Activated T-cell treated with anti-CD3 and anti-CD28 coated beads for 4 hours (primary cell): ENCODE data around the gene POLDIP3.
"Not testable (repeated sequence)": the region's sequence is repeated elsewhere in the genome, so short reads cannot be mapped to it uniquely, and the experiment has no call there.

Experiments
- DNase-seq: peaks from one replicate; pipeline ENCODE4 v3.0.0-alpha.2; 2020

Gene POLDIP3

GRCh38 chr22:42617155-42617983, 2.7 kb upstream of the POLDIP3 start:
- DNase-seq, result no peak

- not testable (repeated sequence) for DNase-seq
Observed at GRCh38 chr22:42615860-42616175, 1.1 kb upstream of the POLDIP3 start.

GRCh38 chr22:42615092-42615859, 593 bp upstream of the POLDIP3 start:
- DNase-seq, result peak; percentile 74

- DNase-seq, result no peak
Observed at GRCh38 chr22:42613872-42614301, 796 bp downstream of the POLDIP3 start.

- no peak for DNase-seq
Observed at GRCh38 chr22:42612336-42612735, 2.3 kb downstream of the POLDIP3 start.

GRCh38 chr22:42611051-42611450, 3.6 kb downstream of the POLDIP3 start:
- DNase-seq, result no peak

GRCh38 chr22:42610186-42610585, 4.5 kb downstream of the POLDIP3 start:
- DNase-seq, result no peak

- no peak for DNase-seq
Observed at GRCh38 chr22:42608823-42609361, 5.8 kb downstream of the POLDIP3 start.

- DNase-seq, result no peak
Observed at GRCh38 chr22:42608136-42608822, 6.4 kb downstream of the POLDIP3 start.

- DNase-seq, result not testable (repeated sequence)
Observed at GRCh38 chr22:42607641-42608040, 7.0 kb downstream of the POLDIP3 start.

- DNase-seq, result no peak
Observed at GRCh38 chr22:42604403-42604802, 10.3 kb downstream of the POLDIP3 start.

- no peak for DNase-seq
Observed at GRCh38 chr22:42603427-42603826, 11.3 kb downstream of the POLDIP3 start.

- no peak for DNase-seq
Observed at GRCh38 chr22:42602470-42602869, 12.2 kb downstream of the POLDIP3 start.

- no peak for DNase-seq
Observed at GRCh38 chr22:42601879-42602465, 12.7 kb downstream of the POLDIP3 start.

GRCh38 chr22:42596863-42597530, 17.7 kb downstream of the POLDIP3 start:
- DNase-seq, result no peak

GRCh38 chr22:42596336-42596735, 18.3 kb downstream of the POLDIP3 start:
- no peak for DNase-seq

- no peak for DNase-seq
Observed at GRCh38 chr22:42595434-42595833, 19.2 kb downstream of the POLDIP3 start.

- no peak for DNase-seq
Observed at GRCh38 chr22:42591987-42592386, 22.7 kb downstream of the POLDIP3 start.

- DNase-seq, result no peak
Observed at GRCh38 chr22:42587588-42588175, 27.0 kb downstream of the POLDIP3 start.

GRCh38 chr22:42586381-42586780, 28.3 kb downstream of the POLDIP3 start:
- DNase-seq, result no peak

GRCh38 chr22:42585096-42585495, 29.6 kb downstream of the POLDIP3 start:
- DNase-seq, result no peak

- no peak for DNase-seq
Observed at GRCh38 chr22:42584364-42584940, 30.2 kb downstream of the POLDIP3 start.
